BE2C (cell line): ENCODE measurements around the gene DLG2.

Experiments
- DNase-seq: peaks from one replicate; pipeline ENCODE4 v3.0.0-alpha.2; 2020
- H3K27me3 ChIP-seq: fragments of 250-450 bp; sonication (Bioruptor Pico); 2 replicates; pipeline ENCODE4 v1.5.1; 2020; ENCODE audit warnings: mild to moderate bottlenecking
- H3K36me3 ChIP-seq: fragments of 250-450 bp; sonication (Bioruptor Pico); 2 replicates; pipeline ENCODE4 v1.5.1; 2020; ENCODE audit warnings: mild to moderate bottlenecking
- H3K4me1 ChIP-seq: fragments of 250-450 bp; sonication (Bioruptor Pico); 2 replicates; pipeline ENCODE4 v1.5.1; 2020
- H3K4me3 ChIP-seq: 2 replicates; pipeline ENCODE4 v1.5.1; 2011; ENCODE audit warnings: low read depth, low read length
- H3K9me3 ChIP-seq: fragments of 250-450 bp; sonication (Bioruptor Pico); 2 replicates; pipeline ENCODE4 v1.5.1; 2020
- CTCF ChIP-seq: IDR thresholded peaks from 2 replicates; pipeline ENCODE4 v1.5.1; 2012; ENCODE audit warnings: mild to moderate bottlenecking, low read depth, low read length

The DLG2 gene

GRCh38 chr11:83662494-83662893 is 1964.7 kb downstream of the DLG2 start:
- TF ChIP-seq CTCF: no peak
- DNase-seq: no peak
- Histone ChIP-seq H3K9me3 (no peaks in the 10 kb centered on the region), H3K4me3 (no peak overlapping the region), H3K36me3 (no peaks in the 10 kb centered on the region), H3K4me1 (no peaks in the 10 kb centered on the region), H3K27me3 (no peaks in the 10 kb centered on the region)

- TF ChIP-seq CTCF: no peak
- H3K27me3 ChIP-seq: no peaks in the 10 kb centered on the region
- no peak overlapping the region for H3K4me3 ChIP-seq
- H3K9me3 ChIP-seq: no peaks in the 10 kb centered on the region
- no peaks in the 10 kb centered on the region for H3K4me1 ChIP-seq
- DNase-seq: no peak
- H3K36me3 ChIP-seq: no peaks in the 10 kb centered on the region
Observed at GRCh38 chr11:83661491-83662350, 1965.4 kb downstream of the DLG2 start.

- H3K9me3 ChIP-seq: no peaks in the 10 kb centered on the region
- no peak for DNase-seq
- no peak overlapping the region for H3K4me3 ChIP-seq
- TF ChIP-seq CTCF: no peak
- no peaks in the 10 kb centered on the region for H3K36me3 ChIP-seq
- H3K27me3 ChIP-seq: no peaks in the 10 kb centered on the region
- H3K4me1 ChIP-seq: no peaks in the 10 kb centered on the region
Observed at GRCh38 chr11:83659466-83659865, 1967.7 kb downstream of the DLG2 start.

- Histone ChIP-seq H3K36me3 (no peaks in the 10 kb centered on the region), H3K4me3 (no peak overlapping the region), H3K9me3 (no peaks in the 10 kb centered on the region), H3K4me1 (no peaks in the 10 kb centered on the region), H3K27me3 (no peaks in the 10 kb centered on the region)
- TF ChIP-seq CTCF: no peak
- no peak for DNase-seq
Observed at GRCh38 chr11:83656796-83657330, 1970.3 kb downstream of the DLG2 start.

GRCh38 chr11:83655976-83656375 is 1971.2 kb downstream of the DLG2 start:
- no peak for DNase-seq
- H3K27me3 ChIP-seq: no peaks in the 10 kb centered on the region
- no peak overlapping the region for H3K4me3 ChIP-seq
- no peaks in the 10 kb centered on the region for H3K36me3 ChIP-seq
- H3K9me3 ChIP-seq: no peaks in the 10 kb centered on the region
- TF ChIP-seq CTCF: no peak
- H3K4me1 ChIP-seq: no peaks in the 10 kb centered on the region

GRCh38 chr11:83649528-83649855 is 1977.7 kb downstream of the DLG2 start:
- H3K27me3 ChIP-seq: no peaks in the 10 kb centered on the region
- no peak for DNase-seq
- H3K36me3 ChIP-seq: no peaks in the 10 kb centered on the region
- no peak overlapping the region for H3K4me3 ChIP-seq
- no peaks in the 10 kb centered on the region for H3K4me1 ChIP-seq
- TF ChIP-seq CTCF: no peak
- H3K9me3 ChIP-seq: no peaks in the 10 kb centered on the region
